NT2/D1 (cell line): ENCODE data around the gene VWC2.
A peak's percentile ranks its signal among the peaks of the same experiment; 100 is the strongest.

Source experiments
- DNase-seq: peaks from one replicate; pipeline ENCODE4 v3.0.0-alpha.2; 2011; ENCODE audit warnings: low read depth, low spot score
- H3K27me3 ChIP-seq: 2 replicates; pipeline ENCODE4 v1.6.0; 2011; ENCODE audit warnings: mild to moderate bottlenecking; ENCODE audit not compliant: insufficient read length, insufficient read depth
- H3K36me3 ChIP-seq: 2 replicates; pipeline ENCODE4 v1.6.1; 2011; ENCODE audit warnings: mild to moderate bottlenecking, low read length, mixed read lengths; ENCODE audit not compliant: insufficient read depth, insufficient read length
- H3K4me1 ChIP-seq: 2 replicates; pipeline ENCODE4 v1.5.1; 2011; ENCODE audit not compliant: insufficient read depth, insufficient read length
- H3K4me3 ChIP-seq: 2 replicates; pipeline ENCODE4 v1.5.1; 2011; ENCODE audit warnings: low read depth; ENCODE audit not compliant: insufficient read length
- H3K9ac ChIP-seq: 2 replicates; pipeline ENCODE4 v1.6.0; 2011; ENCODE audit warnings: low read depth; ENCODE audit not compliant: insufficient read length
- H3K9me3 ChIP-seq: 2 replicates; pipeline ENCODE4 v1.5.1; 2011; ENCODE audit warnings: mild to moderate bottlenecking, low read length; ENCODE audit not compliant: insufficient read depth
- SUZ12 ChIP-seq: IDR thresholded peaks from 2 replicates; pipeline ENCODE4 v1.6.1; 2011; ENCODE audit not compliant: insufficient read length, insufficient read depth; ENCODE audit errors: extremely low read depth
- YY1 ChIP-seq: IDR thresholded peaks from 2 replicates; pipeline ENCODE4 v1.6.1; 2011; ENCODE audit not compliant: insufficient read length, insufficient read depth
- ZNF274 ChIP-seq: IDR thresholded peaks from 2 replicates; pipeline ENCODE4 v1.6.1; 2011; ENCODE audit warnings: mild to moderate bottlenecking, low read depth, low read length

The VWC2 gene

GRCh38 chr7:49768254-49768653 lies 5.2 kb upstream of the VWC2 start:
- H3K27me3 ChIP-seq: peaks cover 35% of the 10 kb centered on the region
- H3K9me3 ChIP-seq: no peaks in the 10 kb centered on the region
- no peak overlapping the region for H3K4me3 ChIP-seq
- no peaks in the 10 kb centered on the region for H3K4me1 ChIP-seq
- no peaks in the 10 kb centered on the region for H3K36me3 ChIP-seq
- no peak overlapping the region for H3K9ac ChIP-seq
- TF ChIP-seq YY1 (no peak), ZNF274 (no peak), SUZ12 (no peak)
- DNase-seq: no peak

GRCh38 chr7:49768835-49769234 lies 4.6 kb upstream of the VWC2 start:
- no peak for TF ChIP-seq SUZ12
- TF ChIP-seq ZNF274: no peak
- no peak for TF ChIP-seq YY1
- Histone ChIP-seq H3K4me3 (no peak overlapping the region), H3K36me3 (no peaks in the 10 kb centered on the region), H3K4me1 (no peaks in the 10 kb centered on the region), H3K27me3 (peaks cover 40% of the 10 kb centered on the region), H3K9me3 (no peaks in the 10 kb centered on the region), H3K9ac (no peak overlapping the region)
- no peak for DNase-seq

- DNase-seq: no peak
- Histone ChIP-seq H3K27me3 (peaks cover 46% of the 10 kb centered on the region), H3K36me3 (no peaks in the 10 kb centered on the region), H3K9ac (no peak overlapping the region), H3K4me3 (no peak overlapping the region), H3K9me3 (no peaks in the 10 kb centered on the region), H3K4me1 (no peaks in the 10 kb centered on the region)
- no peak for TF ChIP-seq YY1
- no peak for TF ChIP-seq ZNF274
- TF ChIP-seq SUZ12: no peak
Observed at GRCh38 chr7:49769285-49769857, 4.1 kb upstream of the VWC2 start.

GRCh38 chr7:49770838-49771237 lies 2.6 kb upstream of the VWC2 start:
- Histone ChIP-seq H3K36me3 (no peaks in the 10 kb centered on the region), H3K9ac (no peak overlapping the region), H3K9me3 (no peaks in the 10 kb centered on the region), H3K27me3 (peaks cover 60% of the 10 kb centered on the region), H3K4me1 (no peaks in the 10 kb centered on the region), H3K4me3 (no peak overlapping the region)
- no peak for TF ChIP-seq ZNF274
- TF ChIP-seq YY1: no peak
- TF ChIP-seq SUZ12: no peak
- no peak for DNase-seq

GRCh38 chr7:49771427-49772176 lies 1.8 kb upstream of the VWC2 start:
- Histone ChIP-seq H3K9ac (no peak overlapping the region), H3K36me3 (no peaks in the 10 kb centered on the region), H3K4me3 (no peak overlapping the region), H3K4me1 (no peaks in the 10 kb centered on the region), H3K27me3 (peaks cover 67% of the 10 kb centered on the region), H3K9me3 (no peaks in the 10 kb centered on the region)
- DNase-seq: no peak
- no peak for TF ChIP-seq ZNF274
- TF ChIP-seq SUZ12: no peak
- no peak for TF ChIP-seq YY1

GRCh38 chr7:49772916-49773217 lies 571 bp upstream of the VWC2 start:
- peak overlapping the region; percentile 64 for H3K4me3 ChIP-seq
- H3K9me3 ChIP-seq: no peaks in the 10 kb centered on the region
- peaks cover 72% of the 10 kb centered on the region for H3K27me3 ChIP-seq
- TF ChIP-seq SUZ12 (no peak), ZNF274 (no peak), YY1 (no peak)
- no peaks in the 10 kb centered on the region for H3K36me3 ChIP-seq
- no peak for DNase-seq
- H3K4me1 ChIP-seq: no peaks in the 10 kb centered on the region
- no peak overlapping the region for H3K9ac ChIP-seq

GRCh38 chr7:49773936-49774458 lies 559 bp downstream of the VWC2 start:
- Histone ChIP-seq H3K4me3 (peak overlapping the region; percentile 64), H3K9me3 (no peaks in the 10 kb centered on the region), H3K9ac (peak overlapping the region; percentile 72), H3K27me3 (peaks cover 71% of the 10 kb centered on the region), H3K36me3 (no peaks in the 10 kb centered on the region), H3K4me1 (no peaks in the 10 kb centered on the region)
- TF ChIP-seq SUZ12 (no peak), YY1 (no peak), ZNF274 (no peak)
- no peak for DNase-seq
